Measurements from ENCODE around the gene PRELID3B.
"Not testable (repeated sequence)": the region's sequence is repeated elsewhere in the genome, so short reads cannot be mapped to it uniquely, and the experiment has no call there.

Gene PRELID3B

DNA sequence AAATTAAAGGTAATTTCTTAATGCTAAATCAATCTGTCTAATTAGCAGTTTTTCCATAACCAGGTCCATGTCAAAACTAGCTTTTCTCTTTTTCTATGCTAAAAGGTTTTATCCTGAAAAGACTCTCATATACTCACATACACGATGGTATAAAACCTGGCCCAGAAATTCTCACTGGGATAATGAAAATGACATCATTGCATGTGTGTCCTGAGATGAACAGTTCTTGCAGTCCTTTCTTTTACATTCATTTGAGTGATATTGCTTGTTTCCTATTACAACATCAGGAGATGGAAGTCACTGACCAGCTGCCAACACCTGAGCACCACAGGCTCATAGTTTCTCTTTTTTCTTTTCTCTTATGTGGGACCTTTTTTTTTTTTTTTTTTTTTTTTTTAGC lies 7.9 kb upstream of the PRELID3B start:
- DNase-seq (ENCODE audit: low read depth in 2 of 2) = no peak

GRCh38 chr20:59048681-59049030 lies 6.1 kb upstream of the PRELID3B start:
- DNase-seq (ENCODE audit: low read depth in 2 of 2) = no peak

- no peak for DNase-seq (ENCODE audit: low read depth in 2 of 2)
Observed at GRCh38 chr20:59047938-59048680, 5.5 kb upstream of the PRELID3B start.

- DNase-seq (ENCODE audit: low read depth in 2 of 2) = no peak
Observed at GRCh38 chr20:59046862-59047261, 4.3 kb upstream of the PRELID3B start.

GRCh38 chr20:59044796-59045195 lies 2.2 kb upstream of the PRELID3B start:
- no peak for DNase-seq (ENCODE audit: low read depth in 2 of 2)

DNA sequence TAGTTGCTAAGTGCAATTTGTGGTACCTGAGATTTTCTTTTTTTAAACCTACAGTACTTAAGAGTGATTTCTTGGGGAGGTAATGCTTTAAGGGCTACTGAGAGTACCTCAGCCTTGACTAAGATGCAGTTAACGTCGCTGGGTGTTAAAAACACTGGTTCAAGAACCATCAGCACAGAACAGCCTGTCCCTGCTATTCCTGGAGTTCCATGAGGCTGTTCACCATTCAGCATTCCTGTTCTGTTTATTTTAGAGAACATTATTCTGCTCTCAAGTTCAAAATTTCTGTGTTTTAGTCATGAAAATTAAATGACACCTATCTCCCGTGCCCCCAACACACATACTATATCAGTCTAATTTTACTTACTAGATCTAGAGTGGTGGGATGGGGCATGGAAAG lies 1.7 kb upstream of the PRELID3B start:
- no peak for DNase-seq (ENCODE audit: low read depth in 2 of 2)

DNA sequence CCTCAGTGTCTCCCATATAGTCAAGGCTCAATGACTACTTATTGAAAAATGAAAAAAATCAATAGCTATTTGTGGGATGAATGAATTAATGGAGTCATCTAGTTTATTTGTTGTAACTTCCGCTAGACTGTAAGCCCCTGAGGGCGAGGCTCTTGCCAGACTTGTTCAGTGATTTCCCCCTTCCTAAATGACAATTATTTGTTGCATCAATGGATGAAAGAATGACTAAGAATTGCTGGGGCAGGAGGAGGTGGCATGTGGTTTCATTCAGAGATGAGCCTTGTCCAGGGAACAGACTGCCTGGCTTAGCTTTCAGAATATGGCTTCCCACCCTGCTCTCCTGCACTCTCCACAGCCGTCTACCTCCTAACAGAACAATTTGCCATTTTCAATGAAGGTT lies 1.1 kb upstream of the PRELID3B start:
- no peak for DNase-seq (ENCODE audit: low read depth in 2 of 2)

GRCh38 chr20:59042796-59043631 lies 428 bp upstream of the PRELID3B start:
- peak; percentile 86 to 93 for DNase-seq (ENCODE audit: low read depth in 2 of 2)

GRCh38 chr20:59041487-59041886 lies 1.1 kb downstream of the PRELID3B start:
- not testable (repeated sequence) for DNase-seq (ENCODE audit: low read depth in 2 of 2)

DNA sequence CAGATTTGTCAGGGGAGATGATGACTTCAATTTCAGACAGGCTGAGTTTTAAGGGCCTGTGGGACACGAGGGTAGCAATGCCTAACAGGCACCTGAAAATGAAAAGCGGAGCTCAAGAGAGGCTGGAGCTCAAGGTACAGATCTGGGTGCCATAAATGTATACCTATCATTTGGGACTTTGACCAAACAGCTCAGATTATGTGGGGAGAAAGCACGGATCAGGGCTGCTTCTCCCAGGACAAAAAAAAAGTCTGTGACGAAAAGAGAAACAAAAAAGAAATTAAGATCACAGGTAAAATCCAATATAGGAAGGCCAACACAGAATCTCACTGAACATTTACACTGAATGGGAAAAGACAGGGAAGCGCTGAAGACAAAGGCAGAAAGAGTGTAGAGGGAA lies 1.9 kb downstream of the PRELID3B start:
- no peak for DNase-seq (ENCODE audit: low read depth in 2 of 2)

GRCh38 chr20:59039233-59039632 lies 3.4 kb downstream of the PRELID3B start:
- DNase-seq (ENCODE audit: low read depth in 2 of 2) = no peak

DNA sequence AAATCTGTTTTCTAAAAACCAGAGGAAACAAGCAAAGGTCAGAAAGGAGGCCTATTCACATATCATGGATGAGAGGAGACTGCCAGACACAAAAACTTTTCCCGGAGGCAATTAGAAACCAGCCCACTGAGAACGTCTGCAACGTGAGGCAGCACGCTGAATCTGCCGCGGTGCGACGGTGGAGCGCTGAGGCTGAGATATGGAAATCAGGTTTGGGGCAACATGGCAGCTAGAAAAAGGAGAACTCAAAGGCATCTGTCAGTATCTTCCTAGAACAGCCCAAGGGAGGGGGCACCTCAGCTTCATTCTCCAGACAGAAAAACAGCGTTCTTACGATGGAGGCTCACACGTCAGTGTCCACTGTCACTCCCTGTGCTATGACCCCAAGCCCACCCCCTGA lies 5.2 kb downstream of the PRELID3B start:
- no peak for DNase-seq (ENCODE audit: low read depth in 2 of 2)

DNA sequence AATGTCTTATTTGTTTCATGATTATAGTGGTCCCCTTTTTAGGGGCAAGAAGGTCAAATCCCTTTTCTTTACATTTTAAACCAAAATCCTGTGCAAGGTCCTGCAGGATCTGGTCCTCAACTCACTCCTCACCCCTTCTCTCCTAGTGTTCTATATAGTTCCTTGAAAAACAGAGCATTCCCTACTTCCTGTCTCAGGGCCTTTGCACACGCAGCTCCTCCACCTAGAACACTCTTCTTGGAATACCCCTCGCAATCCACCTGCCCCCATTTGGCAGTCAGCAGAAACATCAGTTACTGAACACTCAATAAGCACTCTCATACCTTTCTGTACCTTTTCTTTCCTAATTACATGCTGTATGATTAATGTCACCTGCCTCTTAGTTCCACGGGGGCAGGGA lies 7.2 kb downstream of the PRELID3B start:
- DNase-seq (ENCODE audit: low read depth in 2 of 2) = no peak

GRCh38 chr20:59033616-59034165 lies 8.9 kb downstream of the PRELID3B start:
- no peak for DNase-seq (ENCODE audit: low read depth in 2 of 2)

DNA sequence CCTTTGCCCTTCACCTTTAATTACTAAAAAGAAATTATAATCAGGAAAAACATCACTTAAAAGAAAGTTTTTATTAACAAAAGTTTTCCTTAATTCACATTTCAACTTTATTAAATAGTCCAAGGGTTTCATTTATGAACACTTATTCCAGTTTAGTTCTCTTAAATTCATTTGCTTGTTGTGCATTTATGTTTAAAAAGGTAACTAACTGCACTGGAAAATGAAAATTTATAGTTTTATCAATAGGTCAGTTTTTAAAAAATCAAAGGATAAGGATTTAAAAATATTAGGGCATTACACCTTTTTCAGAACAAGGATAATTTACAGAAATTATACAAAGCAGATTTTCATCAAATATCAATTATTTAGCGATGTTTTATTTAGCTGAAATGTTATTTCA lies 9.5 kb downstream of the PRELID3B start:
- no peak for DNase-seq (ENCODE audit: low read depth in 2 of 2)

DNA sequence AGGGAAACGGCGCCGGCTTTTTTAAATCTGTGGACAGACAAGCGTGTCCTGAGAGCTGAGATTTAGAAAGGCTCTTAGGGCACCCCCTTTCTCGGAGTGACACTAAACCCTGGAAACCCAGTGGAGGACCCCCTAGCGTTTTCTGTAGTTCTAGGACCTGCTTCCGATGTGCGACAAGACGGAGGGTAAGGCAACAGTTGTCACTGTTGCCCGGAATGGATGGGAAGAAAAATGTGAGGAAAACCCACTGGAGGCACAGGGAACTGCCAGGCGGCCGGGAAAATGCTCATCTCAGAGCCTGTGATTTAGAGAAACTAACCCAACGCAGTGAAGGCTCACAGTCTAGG lies 9.9 kb downstream of the PRELID3B start:
- DNase-seq (ENCODE audit: low read depth in 2 of 2) = no peak

GRCh38 chr20:59032023-59032712 lies 10.4 kb downstream of the PRELID3B start, which contains the start of gene ATP5F1E:
TSS of gene ATP5F1E (minus strand) at chr20:59032335. CDS start at chr20:59032251, 84 bp downstream.
- peak; percentile 93 to 97 for DNase-seq (ENCODE audit: low read depth in 2 of 2)

GRCh38 chr20:59031564-59032022 lies 11.0 kb downstream of the PRELID3B start:
- no peak for DNase-seq (ENCODE audit: low read depth in 2 of 2)

GRCh38 chr20:59030911-59031563 lies 11.5 kb downstream of the PRELID3B start:
- no peak for DNase-seq (ENCODE audit: low read depth in 2 of 2)

GRCh38 chr20:59028812-59029211 lies 13.8 kb downstream of the PRELID3B start:
- no peak for DNase-seq (ENCODE audit: low read depth in 2 of 2)

- no peak for DNase-seq (ENCODE audit: low read depth in 2 of 2)
Observed at GRCh38 chr20:59027741-59028320, 14.8 kb downstream of the PRELID3B start.
